HuH-7.5 (cell line): ENCODE results near the gene TRMU.
A peak's percentile ranks its signal among the peaks of the same experiment; 100 is the strongest.

ENCODE experiments used
- DNase-seq: peaks from one replicate; pipeline ENCODE4 v3.0.0; 2011; ENCODE audit warnings: low spot score

TRMU gene

GRCh38 chr22:46335201-46336118, at the start of gene TRMU:
TRMU (plus strand) TSS chr22:46335714; CDS start chr22:46335765, 51 bp downstream.
- DNase-seq, result peak; percentile 95

- no peak for DNase-seq
Measured at GRCh38 chr22:46286006-46286405, 49.5 kb upstream of the TRMU start.

GRCh38 chr22:46286941-46287872, 48.3 kb upstream of the TRMU start:
- no peak for DNase-seq

- no peak for DNase-seq
Measured at GRCh38 chr22:46287873-46288751, 47.4 kb upstream of the TRMU start.

- no peak for DNase-seq
Measured at GRCh38 chr22:46288846-46289243, 46.7 kb upstream of the TRMU start.

GRCh38 chr22:46289244-46289891, 46.1 kb upstream of the TRMU start:
- no peak for DNase-seq

GRCh38 chr22:46290121-46290842, 45.2 kb upstream of the TRMU start:
- DNase-seq, result no peak

- DNase-seq, result no peak
Measured at GRCh38 chr22:46290843-46291785, 44.4 kb upstream of the TRMU start.

GRCh38 chr22:46292173-46292572, 43.3 kb upstream of the TRMU start:
- no peak for DNase-seq

- no peak for DNase-seq
Measured at GRCh38 chr22:46292732-46293131, 42.8 kb upstream of the TRMU start.

GRCh38 chr22:46293577-46294260, 41.8 kb upstream of the TRMU start:
- no peak for DNase-seq

GRCh38 chr22:46294784-46295183, 40.7 kb upstream of the TRMU start:
- DNase-seq, result no peak

GRCh38 chr22:46295277-46295971, 40.1 kb upstream of the TRMU start:
- DNase-seq, result no peak

- DNase-seq, result peak; percentile 97
Measured at GRCh38 chr22:46296257-46297150, 39.0 kb upstream of the TRMU start, which contains the start of gene GTSE1. GTSE1 (plus strand) TSS chr22:46296870; CDS start chr22:46297401, 531 bp downstream.

- peak; percentile 35 for DNase-seq
Measured at GRCh38 chr22:46297151-46297812, 38.2 kb upstream of the TRMU start.

GRCh38 chr22:46299101-46299500, 36.4 kb upstream of the TRMU start:
- DNase-seq, result no peak
